HG03575 (cell line): ENCODE measurements around the gene SARS2.
"Not testable (repeated sequence)": the region's sequence is repeated elsewhere in the genome, so short reads cannot be mapped to it uniquely, and the experiment has no call there.

ENCODE experiments used
- ATAC-seq: cut with Tn5 transposase; IDR thresholded peaks from one replicate; pipeline ENCODE4 v1.9.1; 2021; ENCODE audit not compliant: unreplicated experiment, insufficient number of reproducible peaks, low FRiP score; ENCODE audit errors: extremely low read depth

The SARS2 gene

GRCh38 chr19:38929929-38930775, at the start of gene SARS2:
Gene SARS2 (minus strand): TSS chr19:38930763. CDS start chr19:38930736, 27 bp downstream.
- ATAC-seq: peak; percentile 19

- ATAC-seq: no peak
Measured at GRCh38 chr19:38979812-38980211, 49.2 kb upstream of the SARS2 start.

GRCh38 chr19:38978326-38978689, 47.7 kb upstream of the SARS2 start:
- ATAC-seq: no peak

- ATAC-seq: no peak
Measured at GRCh38 chr19:38977445-38978325, 47.1 kb upstream of the SARS2 start.

GRCh38 chr19:38975861-38976271, 45.3 kb upstream of the SARS2 start:
- no peak for ATAC-seq

- no peak for ATAC-seq
Measured at GRCh38 chr19:38975214-38975860, 44.8 kb upstream of the SARS2 start, which contains the start of gene FBXO17. Gene FBXO17 (minus strand): TSS chr19:38975742. CDS start chr19:38950319, 25,423 bp downstream.

GRCh38 chr19:38974624-38975213, 44.2 kb upstream of the SARS2 start:
- ATAC-seq: no peak

GRCh38 chr19:38971672-38972071, 41.1 kb upstream of the SARS2 start:
- no peak for ATAC-seq

GRCh38 chr19:38970664-38971532, 40.3 kb upstream of the SARS2 start:
- no peak for ATAC-seq

GRCh38 chr19:38966149-38966548, 35.6 kb upstream of the SARS2 start:
- ATAC-seq: not testable (repeated sequence)

- ATAC-seq: no peak
Measured at GRCh38 chr19:38964738-38965137, 34.2 kb upstream of the SARS2 start.

GRCh38 chr19:38959618-38960017, 29.1 kb upstream of the SARS2 start:
- ATAC-seq: no peak

- no peak for ATAC-seq
Measured at GRCh38 chr19:38958301-38958700, 27.7 kb upstream of the SARS2 start.

- no peak for ATAC-seq
Measured at GRCh38 chr19:38956264-38956663, 25.7 kb upstream of the SARS2 start.

- ATAC-seq: no peak
Measured at GRCh38 chr19:38953677-38954076, 23.1 kb upstream of the SARS2 start.

GRCh38 chr19:38952395-38953165, 22.0 kb upstream of the SARS2 start:
- ATAC-seq: no peak

GRCh38 chr19:38951187-38951586, 20.6 kb upstream of the SARS2 start:
- ATAC-seq: no peak
